Activated CD4-positive, alpha-beta memory T cell treated with anti-CD3 and anti-CD28 coated beads for 36 hours (primary cell): ENCODE measurements around the gene DNM2. TPM values are rescaled to one million over a fixed set of nuclear protein-coding genes. Genes with fewer than 3 reads are reported as not detected.
"Not testable (repeated sequence)": the region's sequence is repeated elsewhere in the genome, so short reads cannot be mapped to it uniquely, and the experiment has no call there.

Experiments
- CTCF ChIA-PET: fragments of 350-600 bp; sonication (Branson Sonifier 250); formaldehyde crosslinking; loops from one replicate; lab custom pipeline; 2021; ENCODE audit warnings: antibody characterized with exemption, inconsistent platforms; lab: Charles Lee
- POLR2A ChIA-PET: fragments of 350-600 bp; sonication (Branson Sonifier 250); formaldehyde crosslinking; loops from one replicate; lab custom pipeline; 2021; ENCODE audit warnings: antibody characterized with exemption; lab: Charles Lee
- DNase-seq: peaks from one replicate; pipeline ENCODE4 v3.0.0-alpha.2; 2020
- H3K27ac Mint-ChIP-seq: one replicate; pipeline ENCODE4 v1.8.0; 2021; ENCODE audit warnings: mixed read lengths
- H3K27me3 Mint-ChIP-seq: one replicate; pipeline ENCODE4 v1.8.0; 2021; ENCODE audit warnings: mixed read lengths
- H3K36me3 Mint-ChIP-seq: one replicate; pipeline ENCODE4 v1.8.0; 2021; ENCODE audit warnings: mixed read lengths
- H3K4me1 Mint-ChIP-seq: one replicate; pipeline ENCODE4 v1.8.0; 2021; ENCODE audit warnings: low read depth, mixed read lengths
- H3K4me3 Mint-ChIP-seq: one replicate; pipeline ENCODE4 v1.8.0; 2021; ENCODE audit warnings: mild to moderate bottlenecking, mixed read lengths
- H3K9me3 Mint-ChIP-seq: one replicate; pipeline ENCODE4 v1.8.0; 2021; ENCODE audit warnings: mixed read lengths
- intact Hi-C: fragments of 100-400 bp; cut with micrococcal nuclease; formaldehyde crosslinking; loops from one replicate; pipeline ENCODE4 v1.15.1; 2023
- total RNA-seq, 2 experiments: library from RNA; stranded (reverse); gene quantifications; one replicate each; pipeline ENCODE4 v1.2.3, GENCODE V29; 2021

Gene DNM2
- total RNA-seq, 2 experiments from 2014 or later, result 171 to 173 TPM

GRCh38 chr19:10836479-10837330 is 118.8 kb downstream of the DNM2 start:
- intact Hi-C loops, result loop anchor here (1.0 to 5.0 kb wide), 9 partner anchors 34 to 269 kb away; partner anchors contain the start of genes CARM1, CDKN2D, ILF3 and KRI1
- peaks cover 7% of the 10 kb centered on the region for H3K9me3 Mint-ChIP-seq
- peak overlapping the region; percentile 99 for H3K27ac Mint-ChIP-seq
- DNase-seq, result peak; percentile 91
- H3K27me3 Mint-ChIP-seq, result no peaks in the 10 kb centered on the region
- POLR2A ChIA-PET, result interaction anchor here (0.7 to 2.0 kb wide), 6 partner anchors 13 to 124 kb away, joined by 3 to 5 read pairs (median 4); partner anchors contain the start of genes DNM2 and SMARCA4
- H3K36me3 Mint-ChIP-seq, result peaks cover 9% of the 10 kb centered on the region
- CTCF ChIA-PET, result interaction anchor here (0.6 to 4.5 kb wide), 14 partner anchors 9 to 255 kb away, joined by 3 to 49 read pairs (median 4); partner anchors contain the start of genes DNM2 and QTRT1
- H3K4me1 Mint-ChIP-seq, result peaks cover 15% of the 10 kb centered on the region
- H3K4me3 Mint-ChIP-seq, result peak overlapping the region; percentile 94

DNA sequence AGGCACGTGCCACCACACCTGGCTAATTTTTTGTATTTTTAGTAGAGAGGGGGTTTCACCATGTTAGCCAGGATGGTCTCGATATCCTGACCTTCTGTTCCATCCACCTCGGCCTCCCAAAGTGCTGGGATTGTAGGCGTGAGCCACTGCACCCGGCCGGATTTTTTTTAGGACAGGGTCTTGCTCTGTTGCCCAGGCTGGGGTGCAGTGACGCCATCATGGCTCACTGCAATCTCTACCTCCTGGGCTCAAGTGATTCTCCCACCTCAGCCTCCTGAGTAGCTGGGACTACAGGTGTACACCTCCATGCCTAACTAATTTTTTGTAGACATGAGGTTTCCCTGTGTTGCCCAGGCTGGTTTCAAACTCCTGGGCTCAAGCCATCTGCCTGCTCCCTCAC is 119.8 kb downstream of the DNM2 start:
- H3K9me3 Mint-ChIP-seq, H3K4me3 Mint-ChIP-seq, H3K27me3 Mint-ChIP-seq, DNase-seq, POLR2A ChIA-PET, H3K27ac Mint-ChIP-seq, H3K36me3 Mint-ChIP-seq: not testable (repeated sequence)
- peaks cover 15% of the 10 kb centered on the region for H3K4me1 Mint-ChIP-seq
- CTCF ChIA-PET, result interaction anchor here (0.7 to 4.5 kb wide), 5 partner anchors 21 to 136 kb away, joined by 3 to 49 read pairs (median 3); no protein-coding TSS in a partner anchor
- intact Hi-C loops, result loop anchor here (2.0 to 5.0 kb wide), 3 partner anchors 33 to 270 kb away; partner anchors contain the start of genes CARM1, CDKN2D, KRI1 and QTRT1

DNA sequence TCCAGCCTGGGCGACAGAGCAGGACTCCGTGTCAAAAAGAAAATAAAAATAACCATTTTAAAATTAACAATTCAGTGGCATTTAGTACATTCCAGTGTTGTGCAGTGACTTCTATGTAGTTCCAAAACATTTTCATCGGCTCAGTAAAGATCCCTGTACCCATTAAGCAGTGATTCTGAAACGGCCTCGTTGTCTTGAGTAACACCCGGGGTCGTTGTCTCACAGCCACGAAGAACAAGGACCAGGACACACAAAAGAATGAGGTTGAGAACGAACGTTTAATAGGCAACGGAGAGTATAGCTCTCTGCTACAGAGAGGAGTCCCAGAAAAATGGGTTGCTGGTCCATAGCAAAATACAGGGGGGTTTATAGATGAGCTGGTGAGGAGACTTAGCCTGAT is 120.5 kb downstream of the DNM2 start:
- no peak overlapping the region for H3K4me3 Mint-ChIP-seq
- peaks cover 7% of the 10 kb centered on the region for H3K9me3 Mint-ChIP-seq
- peaks cover 6% of the 10 kb centered on the region for H3K36me3 Mint-ChIP-seq
- no peak overlapping the region for H3K27ac Mint-ChIP-seq
- POLR2A ChIA-PET, result no interaction called here
- intact Hi-C loops, result loop anchor here (5.0 kb wide), 2 partner anchors 136 to 271 kb away; partner anchors contain the start of genes CDKN2D, KRI1 and QTRT1
- no peaks in the 10 kb centered on the region for H3K27me3 Mint-ChIP-seq
- peaks cover 15% of the 10 kb centered on the region for H3K4me1 Mint-ChIP-seq
- CTCF ChIA-PET, result interaction anchor here (1.5 to 4.5 kb wide), 3 partner anchors 20 to 27 kb away, joined by 3 to 49 read pairs (median 9); no protein-coding TSS in a partner anchor
- no peak for DNase-seq

DNA sequence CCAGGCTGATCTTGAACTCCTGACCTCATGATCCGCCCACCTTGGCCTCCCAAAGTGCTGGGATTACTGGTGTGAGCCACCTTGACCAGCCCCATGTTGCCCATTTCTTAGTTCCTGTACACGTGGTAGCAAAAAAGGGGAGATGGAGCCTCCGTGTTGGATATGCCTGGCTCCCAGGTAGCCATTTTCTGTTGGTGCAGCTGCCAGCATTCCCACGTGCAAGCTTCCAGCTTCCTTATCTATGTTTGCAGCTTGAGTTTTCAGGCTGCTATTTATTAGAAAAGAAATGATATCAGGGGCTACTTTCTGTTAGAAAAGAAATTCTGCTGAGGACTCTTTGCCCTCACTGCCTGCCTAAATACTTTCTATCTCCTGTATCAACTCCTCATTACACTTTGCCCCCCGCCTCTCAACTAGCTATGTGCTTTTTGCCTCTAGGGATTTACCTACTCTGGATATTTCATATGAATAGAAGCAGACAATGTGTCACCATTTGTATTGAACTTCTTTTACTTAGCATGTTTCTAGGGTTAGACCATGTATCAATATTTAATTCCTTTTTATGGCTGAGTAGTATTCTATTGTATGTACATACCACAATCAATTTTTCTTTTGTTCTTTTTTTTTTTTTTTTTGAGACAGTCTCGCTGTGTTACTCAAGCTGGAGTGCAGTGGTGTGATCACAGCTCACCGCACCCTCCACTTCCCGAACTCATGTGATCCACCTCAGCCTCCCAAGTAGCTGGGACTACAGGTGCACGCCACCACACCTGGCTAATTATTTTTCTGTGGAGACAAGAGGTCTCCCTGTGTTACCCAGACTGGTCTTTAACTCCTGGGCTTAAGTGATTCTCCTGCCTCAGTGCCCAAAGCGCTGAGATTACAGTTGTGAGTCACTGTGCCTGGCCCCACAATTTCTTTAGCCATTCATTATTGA is 121.5 kb downstream of the DNM2 start:
- no peaks in the 10 kb centered on the region for H3K27me3 Mint-ChIP-seq
- intact Hi-C loops, result loop anchor here (5.0 kb wide), 2 partner anchors 137 to 272 kb away; partner anchors contain the start of genes CDKN2D, KRI1 and QTRT1
- H3K4me1 Mint-ChIP-seq, result peaks cover 15% of the 10 kb centered on the region
- no peak overlapping the region for H3K4me3 Mint-ChIP-seq
- peaks cover 7% of the 10 kb centered on the region for H3K9me3 Mint-ChIP-seq
- no peak overlapping the region for H3K27ac Mint-ChIP-seq
- CTCF ChIA-PET, result interaction anchor here (1.5 to 4.5 kb wide), 4 partner anchors 19 to 26 kb away, joined by 3 to 49 read pairs (median 8); no protein-coding TSS in a partner anchor
- H3K36me3 Mint-ChIP-seq, result peaks cover 6% of the 10 kb centered on the region
- no peak for DNase-seq
- POLR2A ChIA-PET, result interaction anchor here (0.7 kb wide), 1 partner anchor 25 kb away, joined by 6 read pairs; no protein-coding TSS in a partner anchor

- ChIA-PET CTCF (interaction anchor here (1.2 kb wide), 1 partner anchor 21 kb away, joined by 3 read pairs; no protein-coding TSS in a partner anchor), POLR2A (no interaction called here)
- peaks cover 11% of the 10 kb centered on the region for H3K9me3 Mint-ChIP-seq
- H3K27ac Mint-ChIP-seq, result no peak overlapping the region
- H3K4me3 Mint-ChIP-seq, result no peak overlapping the region
- intact Hi-C loops, result no loop called here
- H3K27me3 Mint-ChIP-seq, result peaks cover 2% of the 10 kb centered on the region
- H3K4me1 Mint-ChIP-seq, result no peaks in the 10 kb centered on the region
- no peak for DNase-seq
- H3K36me3 Mint-ChIP-seq, result peaks cover 3% of the 10 kb centered on the region
These were observed 124.9 kb downstream of the DNM2 start for GRCh38 chr19:10842788-10843187.

- peaks cover 2% of the 10 kb centered on the region for H3K27me3 Mint-ChIP-seq
- H3K9me3 Mint-ChIP-seq, result peaks cover 9% of the 10 kb centered on the region
- H3K27ac Mint-ChIP-seq, result no peak overlapping the region
- peaks cover 5% of the 10 kb centered on the region for H3K4me1 Mint-ChIP-seq
- peaks cover 3% of the 10 kb centered on the region for H3K36me3 Mint-ChIP-seq
- ChIA-PET CTCF (interaction anchor here (1.2 to 2.4 kb wide), 3 partner anchors 12 to 18 kb away, joined by 3 to 10 read pairs (median 9); no protein-coding TSS in a partner anchor), POLR2A (no interaction called here)
- no peak overlapping the region for H3K4me3 Mint-ChIP-seq
- intact Hi-C loops, result no loop called here
- no peak for DNase-seq
These were observed 128.8 kb downstream of the DNM2 start for GRCh38 chr19:10846500-10847202.

DNA sequence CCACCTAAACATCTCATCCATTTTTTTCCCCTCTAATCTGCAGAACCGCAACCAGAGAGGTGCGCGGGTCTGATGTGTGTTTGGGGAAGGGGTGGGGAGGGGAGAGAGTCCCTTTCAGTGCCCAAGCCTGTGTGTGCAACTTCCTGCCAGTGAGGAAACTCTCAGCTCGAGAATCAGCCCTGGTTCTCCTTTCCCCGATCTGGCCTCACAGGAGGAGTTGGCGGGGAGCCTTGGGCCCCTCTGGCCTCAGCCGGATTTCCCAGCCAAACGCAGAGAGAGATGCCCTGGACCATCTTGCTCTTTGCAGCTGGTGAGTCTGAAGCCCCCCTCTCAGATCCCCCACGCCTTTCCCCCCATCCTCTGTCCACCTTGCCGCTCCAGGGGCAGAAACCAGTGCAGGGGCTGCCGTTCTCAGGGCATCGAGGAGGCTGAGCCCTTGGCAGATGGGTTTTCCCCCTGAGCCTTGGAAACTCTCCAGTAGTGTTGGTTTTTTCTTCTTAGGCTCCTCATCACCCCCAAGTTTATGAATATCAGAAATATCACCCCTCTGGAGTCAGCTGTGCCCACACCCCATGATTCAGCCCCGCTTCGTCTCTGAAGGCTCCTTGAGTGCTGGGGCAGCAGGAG is 130.5 kb downstream of the DNM2 start, which contains the start of gene C19orf38:
Gene C19orf38 (plus strand): TSS at position 186 of the 627 bp plus-strand sequence. CDS start 94 bp downstream, at position 280.
- peak; percentile 19 for DNase-seq
- H3K4me1 Mint-ChIP-seq, result peaks cover 5% of the 10 kb centered on the region
- CTCF ChIA-PET, result interaction anchor here (1.5 kb wide), 1 partner anchor 10 kb away, joined by 5 read pairs; no protein-coding TSS in a partner anchor
- intact Hi-C loops, result no loop called here
- POLR2A ChIA-PET, result no interaction called here
- peaks cover 9% of the 10 kb centered on the region for H3K9me3 Mint-ChIP-seq
- H3K27me3 Mint-ChIP-seq, result peaks cover 2% of the 10 kb centered on the region
- H3K4me3 Mint-ChIP-seq, result no peak within 1 kb of the TSS
- no peak within 1 kb of the TSS for H3K27ac Mint-ChIP-seq
- H3K36me3 Mint-ChIP-seq, result peaks cover 3% of the 10 kb centered on the region

DNA sequence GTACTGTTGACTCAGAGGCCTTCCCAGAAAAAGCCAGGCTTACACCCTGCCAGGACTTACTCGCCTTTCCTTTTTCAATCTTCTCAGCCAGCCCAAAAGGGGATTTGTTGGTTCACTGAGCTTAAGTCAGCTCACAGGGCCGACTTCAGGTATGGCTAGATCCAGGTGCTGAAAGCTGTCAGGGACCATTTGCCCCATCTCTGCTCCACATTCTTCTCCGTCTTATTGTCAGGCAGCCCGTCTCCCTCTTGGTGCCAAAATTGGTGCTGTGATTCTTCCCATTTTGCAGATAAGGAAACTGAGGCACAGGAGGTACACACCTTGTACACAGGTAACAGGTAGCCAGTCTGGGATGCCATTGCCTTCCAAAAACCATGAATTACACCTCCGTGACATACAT is 132.8 kb downstream of the DNM2 start:
- Mint-ChIP-seq H3K27me3 (peaks cover 2% of the 10 kb centered on the region), H3K36me3 (peaks cover 3% of the 10 kb centered on the region), H3K9me3 (peaks cover 9% of the 10 kb centered on the region), H3K4me3 (no peak overlapping the region), H3K27ac (no peak overlapping the region), H3K4me1 (peaks cover 5% of the 10 kb centered on the region)
- ChIA-PET POLR2A (no interaction called here), CTCF (no interaction called here)
- intact Hi-C loops, result no loop called here
- DNase-seq, result no peak

DNA sequence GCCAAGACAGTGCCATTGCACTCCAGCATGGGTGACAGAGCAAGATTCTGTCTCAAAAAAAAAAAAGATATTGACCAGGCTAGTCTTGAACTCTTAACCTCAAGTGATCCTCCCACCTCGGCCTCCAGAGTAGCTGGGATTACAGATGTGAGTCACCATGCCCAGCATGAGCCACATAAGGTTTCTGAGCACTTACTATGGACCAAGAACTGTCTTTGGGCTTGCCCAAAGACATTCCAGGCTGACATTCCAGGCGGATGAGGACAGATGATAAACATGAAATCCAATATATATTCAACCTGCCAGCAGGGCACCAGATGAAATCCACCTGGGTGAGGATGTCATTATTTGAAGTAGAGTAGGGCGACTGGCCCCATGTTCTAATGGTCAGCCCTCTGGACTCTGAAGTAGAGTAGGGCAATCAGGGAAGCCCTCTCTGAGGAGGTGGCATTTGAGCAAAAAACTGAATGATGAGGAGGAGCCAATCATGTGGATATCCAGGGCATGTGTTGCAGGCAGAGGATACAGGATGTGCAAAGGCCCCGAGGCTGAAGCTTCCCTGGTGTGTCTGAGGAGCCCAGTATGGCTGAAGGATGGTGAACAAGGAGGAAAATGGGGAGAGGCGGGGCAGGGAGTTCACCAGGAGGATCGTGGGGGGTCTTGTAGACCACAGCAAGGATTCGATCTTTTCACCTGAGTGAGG is 134.4 kb downstream of the DNM2 start:
- DNase-seq, result no peak
- no peaks in the 10 kb centered on the region for H3K9me3 Mint-ChIP-seq
- intact Hi-C loops, result no loop called here
- no peaks in the 10 kb centered on the region for H3K36me3 Mint-ChIP-seq
- ChIA-PET POLR2A (no interaction called here), CTCF (interaction anchor here (1.3 kb wide), 1 partner anchor 12 kb away, joined by 8 read pairs; no protein-coding TSS in a partner anchor)
- no peak overlapping the region for H3K4me3 Mint-ChIP-seq
- H3K27ac Mint-ChIP-seq, result no peak overlapping the region
- H3K4me1 Mint-ChIP-seq, result peaks cover 5% of the 10 kb centered on the region
- no peaks in the 10 kb centered on the region for H3K27me3 Mint-ChIP-seq

DNA sequence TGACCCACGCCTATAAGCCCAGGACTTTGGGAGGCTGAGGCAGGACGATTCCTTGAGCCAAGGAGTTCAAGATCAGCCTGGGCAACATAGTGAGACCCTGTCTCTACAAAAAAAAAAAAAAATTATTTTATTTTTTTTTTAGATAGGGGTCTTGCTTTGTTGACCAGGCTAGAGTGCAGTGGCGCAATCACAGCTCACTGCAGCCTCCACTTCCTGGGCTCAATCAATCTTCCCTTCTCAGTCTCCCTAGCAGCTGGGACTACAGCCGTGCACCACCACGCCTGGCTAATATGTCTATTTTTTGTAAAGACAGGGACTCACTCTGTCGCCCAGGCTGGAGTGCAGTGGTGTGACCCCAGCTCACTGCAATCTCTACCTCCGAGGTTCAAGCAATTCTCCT is 135.1 kb downstream of the DNM2 start:
- no peaks in the 10 kb centered on the region for H3K36me3 Mint-ChIP-seq
- no peaks in the 10 kb centered on the region for H3K27me3 Mint-ChIP-seq
- H3K4me3 Mint-ChIP-seq, result no peak overlapping the region
- DNase-seq, result no peak
- H3K4me1 Mint-ChIP-seq, result peaks cover 5% of the 10 kb centered on the region
- ChIA-PET CTCF (interaction anchor here (0.6 to 3.7 kb wide), 2 partner anchors 11 to 547 kb away, joined by 3 to 34 read pairs; no protein-coding TSS in a partner anchor), POLR2A (interaction anchor here (1.4 kb wide), 1 partner anchor 17 kb away, joined by 3 read pairs; the partner anchor contains the start of gene TMED1)
- no peaks in the 10 kb centered on the region for H3K9me3 Mint-ChIP-seq
- intact Hi-C loops, result no loop called here
- no peak overlapping the region for H3K27ac Mint-ChIP-seq
